Amniotic stem cell (primary cell): Measurements from ENCODE around the gene ACYP2.
"Not testable (repeated sequence)": the region's sequence is repeated elsewhere in the genome, so short reads cannot be mapped to it uniquely, and the experiment has no call there.

Experiments used
- DNase-seq: peaks from one replicate; lab custom pipeline; 2025; lab: John Stamatoyannopoulos, UW

The ACYP2 gene

GRCh38 chr2:54227798-54228197, 112.4 kb downstream of the ACYP2 start:
- no peak for DNase-seq

GRCh38 chr2:54228945-54229344, 113.5 kb downstream of the ACYP2 start:
- DNase-seq: no peak

- DNase-seq: no peak
Observed at GRCh38 chr2:54233832-54234649, 118.6 kb downstream of the ACYP2 start.

- DNase-seq: no peak
Observed at GRCh38 chr2:54237428-54237827, 122.0 kb downstream of the ACYP2 start.

GRCh38 chr2:54239427-54239826, 124.0 kb downstream of the ACYP2 start:
- no peak for DNase-seq

GRCh38 chr2:54240515-54241469, 125.4 kb downstream of the ACYP2 start:
- no peak for DNase-seq

GRCh38 chr2:54247115-54247514, 131.7 kb downstream of the ACYP2 start:
- DNase-seq: no peak

GRCh38 chr2:54249629-54250028, 134.2 kb downstream of the ACYP2 start:
- DNase-seq: no peak

GRCh38 chr2:54254180-54254579, 138.8 kb downstream of the ACYP2 start:
- no peak for DNase-seq

GRCh38 chr2:54255230-54256090, 140.0 kb downstream of the ACYP2 start:
- DNase-seq: no peak

- no peak for DNase-seq
Observed at GRCh38 chr2:54256091-54256694, 140.8 kb downstream of the ACYP2 start, which contains the start of gene TSPYL6. TSS of gene TSPYL6 (minus strand) at chr2:54256229. CDS start at chr2:54256151, 78 bp downstream.

GRCh38 chr2:54258166-54258565, 142.8 kb downstream of the ACYP2 start:
- DNase-seq: no peak

- DNase-seq: no peak
Observed at GRCh38 chr2:54259413-54260240, 144.2 kb downstream of the ACYP2 start.

- DNase-seq: no peak
Observed at GRCh38 chr2:54260241-54260595, 144.8 kb downstream of the ACYP2 start.

GRCh38 chr2:54261537-54261936, 146.1 kb downstream of the ACYP2 start:
- DNase-seq: no peak

GRCh38 chr2:54262015-54262765, 146.8 kb downstream of the ACYP2 start:
- DNase-seq: no peak

GRCh38 chr2:54265081-54265480, 149.7 kb downstream of the ACYP2 start:
- not testable (repeated sequence) for DNase-seq

GRCh38 chr2:54267577-54267976, 152.2 kb downstream of the ACYP2 start:
- no peak for DNase-seq

- DNase-seq: no peak
Observed at GRCh38 chr2:54271189-54271588, 155.8 kb downstream of the ACYP2 start.
